Esophagus squamous epithelium (tissue), 5 donors: ENCODE results near the gene RAB27A. TPM values are rescaled to one million over a fixed set of nuclear protein-coding genes. Genes with fewer than 3 reads are reported as not detected.

Source experiments
- DNase-seq: peaks from one replicate; lab custom pipeline; 2025; lab: John Stamatoyannopoulos, UW
- H3K27ac ChIP-seq, 4 donors: fragments of 200-600 bp; sonication (generic); one replicate each; pipeline ENCODE4 v1.5.1; 2016 to 2019; ENCODE audit warnings: mild to moderate bottlenecking in 1 of 4
- H3K27me3 ChIP-seq, 4 donors: fragments of 200-600 bp; sonication (generic); 1 replicate in 3 of 4; 2 replicates in 1 of 4; pipeline versions ENCODE4 v1.5.1 to v1.6.0; 2017 to 2021; ENCODE audit warnings: antibody characterized with exemption in 1 of 4
- H3K36me3 ChIP-seq, 3 donors: fragments of 200-600 bp; sonication (generic); one replicate each; pipeline ENCODE4 v1.5.1; 2016 to 2019
- H3K4me1 ChIP-seq, 3 donors: fragments of 200-600 bp; sonication (generic); one replicate each; pipeline ENCODE4 v1.5.1; 2017 to 2019
- H3K4me3 ChIP-seq, 4 donors: fragments of 200-600 bp; sonication (generic); 1 replicate in 3 of 4; 2 replicates in 1 of 4; pipeline ENCODE4 v1.5.1; 2016 to 2019; ENCODE audit warnings: mild to moderate bottlenecking in 2 of 4, moderate library complexity in 1 of 4
- H3K9me3 ChIP-seq, 3 donors: fragments of 200-600 bp; sonication (generic); one replicate each; pipeline ENCODE4 v1.5.1; 2016 to 2019
- POLR2A ChIP-seq, 4 donors: fragments of 450-650 bp; IDR thresholded peaks; one replicate each; pipeline ENCODE4 v1.6.1; 2017; ENCODE audit warnings: antibody characterized with exemption in 4 of 4, mild to moderate bottlenecking in 4 of 4, moderate library complexity in 3 of 4
- WGBS, 2 donors: methylation state at CpG; one replicate each; pipeline ENCODE4 v1.1.5; 2018; 5-methylcytosine and 5-hydroxymethylcytosine counted together
- intact Hi-C: fragments of 100-400 bp; cut with DNase I; formaldehyde crosslinking; loops from one replicate; pipeline ENCODE4 v1.15.0; 2022
- total RNA-seq, 4 donors: library from RNA; depleted of rRNA; stranded (reverse); fragments of >200 nt; gene quantifications; one replicate each; pipeline ENCODE4 v1.1.0, GENCODE V29; 2016
- TF ChIP-seq, protein P1 (sequence below), 6 experiments: fragments of 450-650 bp in 4 of 6; fragments of 200-600 bp in 2 of 6; sonication (generic) in 2 of 6; IDR thresholded peaks; one replicate each; pipeline ENCODE4 v1.5.1; 2016 to 2019; ENCODE audit warnings: antibody characterized with exemption in 6 of 6, mild to moderate bottlenecking in 4 of 6, moderate library complexity in 4 of 6
- donor health status: DM: yes; HTN: yes; CAD: no.

The RAB27A gene
- total RNA-seq: 10 to 100 TPM in 3 of 4 donors, 1 to 10 TPM in 1; 8.7 to 16.2 (median 11.7) TPM

DNA sequence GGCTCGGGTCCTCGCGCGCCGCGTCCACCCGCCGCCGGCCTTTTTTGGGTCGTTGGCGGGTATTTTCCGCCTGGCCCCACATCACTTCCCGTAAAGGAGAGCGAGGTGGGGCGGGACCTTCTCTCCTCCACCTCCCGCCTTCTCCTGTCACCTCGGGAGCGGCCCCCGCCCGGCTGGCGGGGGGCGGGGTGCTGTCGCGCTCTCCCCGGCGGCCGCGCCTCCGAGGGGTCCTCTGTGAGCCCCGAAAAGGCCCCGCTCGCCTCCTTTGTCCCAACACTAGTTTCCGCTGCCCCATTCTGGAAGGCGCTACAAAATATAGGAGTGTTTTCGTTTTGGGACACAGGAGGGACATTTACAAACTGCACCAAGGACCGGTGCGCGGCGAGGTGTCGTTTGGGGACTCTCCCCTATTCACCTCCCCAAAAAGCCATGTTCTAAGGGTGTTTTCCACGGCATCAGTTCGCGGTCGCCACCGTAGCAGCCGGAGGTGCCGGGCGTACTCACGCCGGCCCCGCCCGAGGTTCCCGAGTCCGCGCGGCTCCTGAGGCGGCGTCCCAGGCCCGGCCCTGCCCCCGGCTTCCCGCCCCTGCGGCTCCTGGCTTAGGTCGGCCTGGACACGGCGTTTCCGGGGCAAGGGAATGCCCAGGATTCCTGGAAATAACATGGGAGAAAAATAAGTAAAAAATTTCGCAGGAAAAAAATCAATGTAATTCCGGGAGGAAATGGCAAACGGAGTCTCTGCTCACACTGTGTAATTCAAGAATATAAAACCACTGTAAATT, at the start of gene RAB27A:
Gene RAB27A (minus strand): TSS at position 68 of the 782 bp plus-strand sequence. CDS start 54,879 bp downstream, outside the sequence.
- DNase-seq: no peak
- Histone ChIP-seq H3K27me3 (no peaks in the 10 kb centered on the region), H3K27ac (peak within 1 kb of the TSS; percentile 92 to 96 (median 96)), H3K9me3 (no peaks in the 10 kb centered on the region), H3K4me1 (peaks cover 0 to 31% (median 7%) of the 10 kb centered on the region in 3 donors), H3K36me3 (no peaks in the 10 kb centered on the region), H3K4me3 (peak within 1 kb of the TSS; percentile 77 to 92 (median 78))
- WGBS, 2 donors: 0% methylated on average over 6 to 21 of the region's 69 CpGs
- intact Hi-C loops: loop anchor here (2.0 kb wide), 1 partner anchor 71 kb away; no protein-coding TSS in a partner anchor
- peak in 2 of 4 donors; percentile 37 to 40 for TF ChIP-seq POLR2A (IDR thresholded peaks at IDR 0.05)
- TF ChIP-seq, protein P1, sequence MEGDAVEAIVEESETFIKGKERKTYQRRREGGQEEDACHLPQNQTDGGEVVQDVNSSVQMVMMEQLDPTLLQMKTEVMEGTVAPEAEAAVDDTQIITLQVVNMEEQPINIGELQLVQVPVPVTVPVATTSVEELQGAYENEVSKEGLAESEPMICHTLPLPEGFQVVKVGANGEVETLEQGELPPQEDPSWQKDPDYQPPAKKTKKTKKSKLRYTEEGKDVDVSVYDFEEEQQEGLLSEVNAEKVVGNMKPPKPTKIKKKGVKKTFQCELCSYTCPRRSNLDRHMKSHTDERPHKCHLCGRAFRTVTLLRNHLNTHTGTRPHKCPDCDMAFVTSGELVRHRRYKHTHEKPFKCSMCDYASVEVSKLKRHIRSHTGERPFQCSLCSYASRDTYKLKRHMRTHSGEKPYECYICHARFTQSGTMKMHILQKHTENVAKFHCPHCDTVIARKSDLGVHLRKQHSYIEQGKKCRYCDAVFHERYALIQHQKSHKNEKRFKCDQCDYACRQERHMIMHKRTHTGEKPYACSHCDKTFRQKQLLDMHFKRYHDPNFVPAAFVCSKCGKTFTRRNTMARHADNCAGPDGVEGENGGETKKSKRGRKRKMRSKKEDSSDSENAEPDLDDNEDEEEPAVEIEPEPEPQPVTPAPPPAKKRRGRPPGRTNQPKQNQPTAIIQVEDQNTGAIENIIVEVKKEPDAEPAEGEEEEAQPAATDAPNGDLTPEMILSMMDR (IDR thresholded peaks at IDR 0.05): no peak

DNA sequence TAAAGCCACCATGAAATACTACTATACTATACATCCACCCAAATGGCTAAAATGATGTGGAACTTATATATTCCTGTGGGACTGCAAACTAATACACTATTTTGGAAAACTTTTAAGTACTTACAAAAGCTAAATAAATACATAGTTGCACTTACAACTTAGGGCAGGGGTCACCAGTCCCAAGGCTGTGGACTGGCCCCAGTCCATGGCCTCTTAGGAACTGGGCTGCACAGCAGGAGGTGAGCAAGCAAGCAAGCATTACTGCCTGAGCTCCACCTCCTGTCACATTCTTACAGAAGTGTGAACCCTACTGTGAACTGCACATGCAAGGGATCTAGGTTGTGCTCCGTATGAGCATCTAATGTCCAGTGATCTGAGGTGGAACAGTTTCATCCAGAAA, 47.5 kb upstream of the RAB27A start:
- Histone ChIP-seq H3K4me3 (no peak overlapping the region), H3K4me1 (no peaks in the 10 kb centered on the region), H3K27me3 (no peaks in the 10 kb centered on the region), H3K36me3 (peaks cover 0 to 90% (median 0%) of the 10 kb centered on the region in 3 donors), H3K27ac (no peak overlapping the region), H3K9me3 (no peaks in the 10 kb centered on the region)
- 88% methylated on average over 1 of the region's 1 CpG; no CpG with 5 or more reads in 1 of the 2 donors for WGBS, 2 donors
- no peak for DNase-seq
- TF ChIP-seq, protein P1 (IDR thresholded peaks at IDR 0.05): no peak
- TF ChIP-seq POLR2A (IDR thresholded peaks at IDR 0.05): no peak
- intact Hi-C loops: no loop called here

DNA sequence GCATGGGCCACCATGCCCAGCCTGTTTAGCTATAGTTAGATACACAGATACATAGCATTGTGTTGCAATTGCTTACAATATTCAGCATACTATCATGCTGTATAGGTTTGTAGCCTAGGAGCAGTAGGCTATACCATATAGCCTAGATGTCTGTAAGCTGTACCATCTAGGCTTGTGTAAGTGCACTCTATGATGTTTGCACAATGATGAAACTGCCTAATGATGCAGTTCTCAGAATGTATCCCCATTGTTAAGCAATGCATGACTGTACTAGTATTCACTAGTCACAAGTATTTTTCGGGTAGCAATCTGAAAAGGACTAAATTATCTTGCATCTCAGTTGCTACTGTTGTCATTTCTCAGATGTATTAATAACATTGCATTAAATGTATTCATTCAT, 45.4 kb upstream of the RAB27A start:
- peaks cover 0 to 95% (median 7%) of the 10 kb centered on the region in 3 donors for H3K36me3 ChIP-seq
- TF ChIP-seq, protein P1 (IDR thresholded peaks at IDR 0.05): no peak
- no peak for TF ChIP-seq POLR2A (IDR thresholded peaks at IDR 0.05)
- no peaks in the 10 kb centered on the region for H3K27me3 ChIP-seq
- no peak for DNase-seq
- H3K27ac ChIP-seq: no peak overlapping the region
- no peaks in the 10 kb centered on the region for H3K9me3 ChIP-seq
- no peak overlapping the region for H3K4me3 ChIP-seq
- no peaks in the 10 kb centered on the region for H3K4me1 ChIP-seq
- intact Hi-C loops: no loop called here
- WGBS, 2 donors: 61 to 63% methylated on average over 1 of the region's 1 CpG

DNA sequence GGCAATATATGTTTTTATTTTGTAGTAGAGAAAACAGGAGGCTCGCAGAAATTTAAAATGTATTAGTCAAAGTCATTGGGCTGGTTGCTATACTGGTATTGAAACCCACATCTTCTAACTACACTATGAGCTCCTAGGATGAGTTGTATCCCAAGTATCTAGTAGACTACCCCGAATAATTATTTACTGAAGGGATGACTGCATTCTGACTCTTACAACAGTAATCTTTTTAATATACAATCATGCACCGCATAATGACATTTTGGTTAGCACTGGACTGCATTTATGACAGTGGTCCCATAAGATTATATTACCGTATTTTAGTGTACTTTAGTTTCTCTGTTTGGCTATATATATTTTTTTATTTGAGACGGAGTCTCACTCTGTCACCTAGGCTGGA, 44.8 kb upstream of the RAB27A start:
- Histone ChIP-seq H3K27me3 (no peaks in the 10 kb centered on the region), H3K27ac (no peak overlapping the region), H3K4me3 (no peak overlapping the region), H3K9me3 (no peaks in the 10 kb centered on the region), H3K4me1 (no peaks in the 10 kb centered on the region), H3K36me3 (peaks cover 0 to 96% (median 7%) of the 10 kb centered on the region in 3 donors)
- intact Hi-C loops: no loop called here
- TF ChIP-seq, protein P1 (IDR thresholded peaks at IDR 0.05): no peak
- no peak for TF ChIP-seq POLR2A (IDR thresholded peaks at IDR 0.05)
- DNase-seq: no peak
- WGBS, 2 donors: 85 to 93% methylated on average over 5 of the region's 5 CpGs

DNA sequence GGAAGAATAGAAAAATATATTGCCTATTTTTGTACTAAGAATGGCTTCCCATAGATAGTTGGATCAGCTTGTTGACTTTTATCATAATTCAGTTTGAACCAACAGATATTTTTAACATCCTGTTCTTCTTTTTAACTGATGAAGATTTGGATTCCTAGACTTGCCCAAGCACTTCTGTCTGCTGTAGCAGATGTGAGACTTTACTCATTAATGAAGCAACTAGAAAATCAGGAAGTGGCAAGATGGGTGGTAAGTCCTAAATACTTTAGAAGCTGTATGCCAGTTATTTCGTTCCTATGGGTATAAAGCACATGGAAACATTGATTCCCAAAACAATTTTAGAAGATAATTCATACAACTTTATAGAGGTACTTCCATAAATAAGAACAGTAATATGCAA, 37.8 kb upstream of the RAB27A start:
- peaks cover 0 to 57% (median 7%) of the 10 kb centered on the region in 3 donors for H3K36me3 ChIP-seq
- 71 to 78% methylated on average over 1 of the region's 1 CpG for whole genome bisulfite sequencing, 2 donors
- intact Hi-C loops: no loop called here
- no peaks in the 10 kb centered on the region for H3K9me3 ChIP-seq
- H3K27ac ChIP-seq: no peak overlapping the region
- no peak overlapping the region for H3K4me3 ChIP-seq
- no peak for DNase-seq
- no peaks in the 10 kb centered on the region for H3K27me3 ChIP-seq
- no peaks in the 10 kb centered on the region for H3K4me1 ChIP-seq
- TF ChIP-seq, protein P1 (IDR thresholded peaks at IDR 0.05): no peak
- TF ChIP-seq POLR2A (IDR thresholded peaks at IDR 0.05): no peak
